Sigmoid colon (tissue), 7 donors: ENCODE results near the gene GNPNAT1. TPM values are rescaled to one million over a fixed set of nuclear protein-coding genes. Genes with fewer than 3 reads are reported as not detected.

Experiments used
- DNase-seq: peaks from one replicate; pipeline ENCODE4 v3.0.0-alpha.2; 2019
- H3K27ac ChIP-seq, 4 donors: fragments of 200-600 bp; sonication (generic); one replicate each; pipeline ENCODE4 v1.5.1; 2016 to 2019; ENCODE audit warnings: mild to moderate bottlenecking in 1 of 4
- H3K27me3 ChIP-seq, 3 donors: fragments of 200-600 bp; sonication (generic); one replicate each; pipeline ENCODE4 v1.5.1; 2019; ENCODE audit warnings: mild to moderate bottlenecking in 1 of 3
- H3K36me3 ChIP-seq, 4 donors: fragments of 200-600 bp; sonication (generic); one replicate each; pipeline ENCODE4 v1.5.1; 2016 to 2019
- H3K4me1 ChIP-seq, 4 donors: fragments of 200-600 bp; sonication (generic); one replicate each; pipeline ENCODE4 v1.5.1; 2017 to 2019
- H3K4me3 ChIP-seq, 4 donors: fragments of 200-600 bp; sonication (generic); one replicate each; pipeline ENCODE4 v1.5.1; 2017 to 2019; ENCODE audit warnings: mild to moderate bottlenecking in 2 of 4, moderate library complexity in 1 of 4
- H3K9me3 ChIP-seq, 4 donors: fragments of 200-600 bp in 3 of 4; sonication (generic) in 3 of 4; one replicate each; pipeline versions ENCODE4 v1.5.1 to v1.6.1; 2013 to 2019
- CTCF ChIP-seq, 4 experiments: fragments of 450-650 bp in 3 of 4; fragments of 200-600 bp in 1 of 4; IDR thresholded peaks; one replicate each; pipeline ENCODE4 v1.5.1; 2016 to 2019; ENCODE audit warnings: antibody characterized with exemption in 4 of 4, mild to moderate bottlenecking in 3 of 4, moderate library complexity in 2 of 4
- EP300 ChIP-seq, 4 donors: sonication (generic); formaldehyde crosslinking; IDR thresholded peaks; one replicate each; pipeline ENCODE4 v1.6.1; 2017; ENCODE audit warnings: antibody characterized with exemption in 4 of 4
- POLR2A ChIP-seq, 2 donors: fragments of 450-650 bp; IDR thresholded peaks; one replicate each; pipeline ENCODE4 v1.6.1; 2016; ENCODE audit warnings: antibody characterized with exemption in 2 of 2, mild to moderate bottlenecking in 2 of 2, moderate library complexity in 2 of 2
- POLR2AphosphoS5 ChIP-seq, 4 donors: sonication (generic); formaldehyde crosslinking; IDR thresholded peaks; one replicate each; pipeline ENCODE4 v1.6.1; 2017; ENCODE audit warnings: antibody characterized with exemption in 4 of 4
- WGBS, 2 donors: extraction: QIAGEN DNeasy Blood & Tissue Kit; methylation state at CpG; one replicate each; pipeline ENCODE4 v1.1.7; 2013; 5-methylcytosine and 5-hydroxymethylcytosine counted together
- intact Hi-C: fragments of 100-400 bp; cut with DNase I; formaldehyde crosslinking; loops from one replicate; pipeline ENCODE4 v1.15.1; 2023
- polyA plus RNA-seq, 3 donors: library from polyadenylated mRNA; stranded (reverse); fragments of 200-250 nt; gene quantifications; one replicate each; pipeline ENCODE4 v1.2.3, GENCODE V29; 2013
- total RNA-seq, 4 donors: library from RNA; depleted of rRNA; stranded (reverse); fragments of >200 nt; gene quantifications; one replicate each; pipeline ENCODE4 v1.1.0, GENCODE V29; 2016
- donor health status: healthy with polysubstance abuse.
- donor health status: Bipolar disorder and iron deficiency.
- donor health status: healthy.

GNPNAT1 gene
- total and polyA plus RNA-seq, 7 donors = 13.3 to 34.9 (median 18.8) TPM

DNA sequence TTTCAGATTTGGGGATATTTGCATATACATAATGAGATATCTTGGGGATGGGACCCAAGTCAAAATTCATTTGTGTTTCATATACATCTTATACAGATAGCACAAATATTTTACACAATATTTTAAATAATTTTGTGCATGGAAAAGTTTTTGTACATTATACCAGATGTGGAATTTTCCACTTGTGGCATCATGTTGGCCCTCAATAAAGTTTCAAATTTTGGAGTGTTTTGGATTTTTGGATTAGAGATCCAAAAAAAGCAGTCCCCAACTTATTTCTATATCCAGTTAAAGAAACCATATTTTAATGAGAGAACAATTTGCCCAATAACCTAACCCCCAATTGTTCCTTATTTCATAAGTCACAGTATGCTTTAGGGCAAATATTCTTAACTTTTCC is 4.5 kb downstream of the GNPNAT1 start:
- no peaks in the 10 kb centered on the region for H3K27me3 ChIP-seq
- peaks cover 0 to 12% (median 0%) of the 10 kb centered on the region in 4 donors for H3K36me3 ChIP-seq
- H3K4me1 ChIP-seq = peaks cover 0 to 23% (median 11%) of the 10 kb centered on the region in 4 donors
- no peak for TF ChIP-seq EP300 (IDR thresholded peaks at IDR 0.05)
- H3K9me3 ChIP-seq = no peaks in the 10 kb centered on the region
- no peak overlapping the region for H3K4me3 ChIP-seq
- intact Hi-C loops = no loop called here
- H3K27ac ChIP-seq = no peak overlapping the region
- DNase-seq = no peak

DNA sequence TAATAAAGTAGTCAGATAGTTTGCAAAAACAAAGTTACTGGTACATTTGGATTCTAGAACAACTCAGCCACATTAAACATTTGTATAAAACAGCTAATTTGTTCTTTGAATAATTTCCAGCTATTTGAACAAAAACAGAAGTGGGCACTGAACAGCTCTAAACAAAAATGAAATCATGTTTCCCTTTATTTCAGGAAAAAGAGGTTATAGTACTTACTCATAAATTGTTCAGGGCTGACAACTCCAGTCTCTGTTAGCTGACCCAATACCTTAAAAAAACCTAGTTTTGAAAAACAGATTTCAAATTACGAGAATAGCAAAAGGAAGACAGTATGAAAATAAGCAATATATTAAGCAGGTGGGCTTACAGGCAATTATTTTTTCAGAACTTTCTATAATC is 8.2 kb downstream of the GNPNAT1 start:
- Histone ChIP-seq H3K27me3 (no peaks in the 10 kb centered on the region), H3K4me3 (no peak overlapping the region), H3K9me3 (no peaks in the 10 kb centered on the region), H3K36me3 (peaks cover 0 to 39% (median 0%) of the 10 kb centered on the region in 4 donors), H3K4me1 (no peaks in the 10 kb centered on the region), H3K27ac (no peak overlapping the region)
- intact Hi-C loops = no loop called here
- TF ChIP-seq POLR2AphosphoS5 (IDR thresholded peaks at IDR 0.05) (no peak), POLR2A (IDR thresholded peaks at IDR 0.05) (no peak), CTCF (IDR thresholded peaks at IDR 0.05) (no peak), EP300 (IDR thresholded peaks at IDR 0.05) (no peak)
- no peak for DNase-seq
- WGBS, 2 donors = 90 to 92% methylated on average over 1 of the region's 1 CpG

DNA sequence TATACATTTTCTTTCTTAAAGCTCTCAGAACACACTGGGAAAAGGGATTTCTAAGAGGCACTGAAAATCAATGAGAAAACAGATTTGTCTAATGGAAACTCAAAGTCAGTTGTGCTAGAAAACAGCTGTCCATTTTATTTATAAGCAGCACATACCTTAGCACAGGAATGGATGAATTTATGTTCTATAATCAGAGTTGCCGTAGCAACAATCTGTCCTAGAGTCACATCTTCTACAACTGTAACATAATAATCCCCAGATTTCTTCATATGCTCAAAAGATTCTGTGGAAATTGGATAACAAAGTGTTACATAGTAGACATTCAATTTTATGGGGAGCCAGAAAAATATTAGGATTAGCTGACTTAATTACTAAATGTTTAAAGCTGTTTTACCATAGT is 9.8 kb downstream of the GNPNAT1 start:
- WGBS, 2 donors = 98 to 100% methylated on average over 1 of the region's 1 CpG
- H3K4me1 ChIP-seq = no peaks in the 10 kb centered on the region
- H3K27ac ChIP-seq = no peak overlapping the region
- no peaks in the 10 kb centered on the region for H3K9me3 ChIP-seq
- peaks cover 0 to 54% (median 0%) of the 10 kb centered on the region in 4 donors for H3K36me3 ChIP-seq
- no peak overlapping the region for H3K4me3 ChIP-seq
- DNase-seq = no peak
- H3K27me3 ChIP-seq = no peaks in the 10 kb centered on the region
- TF ChIP-seq CTCF (IDR thresholded peaks at IDR 0.05) (no peak), POLR2A (IDR thresholded peaks at IDR 0.05) (no peak), POLR2AphosphoS5 (IDR thresholded peaks at IDR 0.05) (no peak), EP300 (IDR thresholded peaks at IDR 0.05) (no peak)
- intact Hi-C loops = no loop called here

- H3K27ac ChIP-seq = no peak overlapping the region
- WGBS, 2 donors = 86 to 91% methylated on average over 1 of the region's 1 CpG
- peaks cover 0 to 61% (median 0%) of the 10 kb centered on the region in 4 donors for H3K36me3 ChIP-seq
- no peaks in the 10 kb centered on the region for H3K27me3 ChIP-seq
- H3K4me1 ChIP-seq = no peaks in the 10 kb centered on the region
- no peak for TF ChIP-seq EP300 (IDR thresholded peaks at IDR 0.05)
- TF ChIP-seq POLR2AphosphoS5 (IDR thresholded peaks at IDR 0.05) = no peak
- TF ChIP-seq POLR2A (IDR thresholded peaks at IDR 0.05) = no peak
- TF ChIP-seq CTCF (IDR thresholded peaks at IDR 0.05) = no peak
- no peaks in the 10 kb centered on the region for H3K9me3 ChIP-seq
- intact Hi-C loops = no loop called here
- no peak overlapping the region for H3K4me3 ChIP-seq
- DNase-seq = no peak
Observed at GRCh38 chr14:52780893-52781292, 10.5 kb downstream of the GNPNAT1 start.

DNA sequence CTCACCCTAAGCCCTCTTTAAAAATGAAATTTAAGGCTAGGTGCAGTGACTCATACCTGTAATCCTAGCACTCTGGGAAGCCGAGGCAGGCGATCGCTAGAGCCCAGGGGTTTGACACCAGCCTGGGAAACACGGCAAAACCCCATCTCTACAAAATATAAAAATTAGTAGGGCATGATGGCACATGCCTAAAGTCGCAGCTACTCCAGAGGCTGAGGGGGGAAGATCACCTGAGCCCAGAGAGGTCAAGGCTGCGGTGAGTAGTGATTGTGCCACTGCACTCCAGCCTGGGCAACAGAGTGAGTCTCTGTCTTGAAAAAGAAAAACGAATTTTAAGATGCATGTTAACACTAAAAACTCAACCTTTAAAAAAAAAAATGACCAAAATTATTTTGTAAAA is 12.7 kb downstream of the GNPNAT1 start:
- intact Hi-C loops = no loop called here
- WGBS, 2 donors = 91 to 96% methylated on average over 7 of the region's 7 CpGs
- TF ChIP-seq EP300 (IDR thresholded peaks at IDR 0.05) (no peak), POLR2AphosphoS5 (IDR thresholded peaks at IDR 0.05) (no peak), CTCF (IDR thresholded peaks at IDR 0.05) (no peak), POLR2A (IDR thresholded peaks at IDR 0.05) (no peak)
- H3K9me3 ChIP-seq = no peaks in the 10 kb centered on the region
- no peak for DNase-seq
- no peaks in the 10 kb centered on the region for H3K4me1 ChIP-seq
- H3K27me3 ChIP-seq = no peaks in the 10 kb centered on the region
- no peak overlapping the region for H3K27ac ChIP-seq
- no peak overlapping the region for H3K4me3 ChIP-seq
- peaks cover 0 to 68% (median 0%) of the 10 kb centered on the region in 4 donors for H3K36me3 ChIP-seq
